GM21717 (cell line): Measurements from ENCODE around the gene NEDD4L.

Experiments used
- ATAC-seq: cut with Tn5 transposase; IDR thresholded peaks from one replicate; pipeline ENCODE4 v1.9.1; 2021; ENCODE audit warnings: mild to moderate bottlenecking, moderate library complexity; ENCODE audit not compliant: unreplicated experiment

The NEDD4L gene

GRCh38 chr18:58405107-58405898, 361.3 kb downstream of the NEDD4L start:
- no peak for ATAC-seq

GRCh38 chr18:58407263-58407648, 363.2 kb downstream of the NEDD4L start:
- no peak for ATAC-seq

- ATAC-seq = no peak
Measured at GRCh38 chr18:58407649-58408407, 363.8 kb downstream of the NEDD4L start.

GRCh38 chr18:58408665-58409064, 364.6 kb downstream of the NEDD4L start:
- no peak for ATAC-seq

GRCh38 chr18:58409802-58410445, 365.9 kb downstream of the NEDD4L start:
- no peak for ATAC-seq

GRCh38 chr18:58411323-58411722, 367.3 kb downstream of the NEDD4L start:
- ATAC-seq = no peak

GRCh38 chr18:58412844-58413666, 369.0 kb downstream of the NEDD4L start:
- ATAC-seq = no peak

GRCh38 chr18:58413667-58414628, 369.9 kb downstream of the NEDD4L start:
- no peak for ATAC-seq

GRCh38 chr18:58416014-58416703, 372.1 kb downstream of the NEDD4L start:
- ATAC-seq = no peak

GRCh38 chr18:58416704-58417683, 373.0 kb downstream of the NEDD4L start:
- ATAC-seq = no peak

- no peak for ATAC-seq
Measured at GRCh38 chr18:58417752-58418151, 373.7 kb downstream of the NEDD4L start.

- no peak for ATAC-seq
Measured at GRCh38 chr18:58418361-58418760, 374.3 kb downstream of the NEDD4L start.

- no peak for ATAC-seq
Measured at GRCh38 chr18:58419587-58420199, 375.7 kb downstream of the NEDD4L start.

- ATAC-seq = no peak
Measured at GRCh38 chr18:58426611-58427010, 382.6 kb downstream of the NEDD4L start.

- ATAC-seq = no peak
Measured at GRCh38 chr18:58427321-58427720, 383.3 kb downstream of the NEDD4L start.

- no peak for ATAC-seq
Measured at GRCh38 chr18:58429442-58429841, 385.4 kb downstream of the NEDD4L start.

GRCh38 chr18:58431215-58431614, 387.2 kb downstream of the NEDD4L start:
- no peak for ATAC-seq
